Measurements from ENCODE around the gene PRKG1. TPM values are rescaled to one million over a fixed set of nuclear protein-coding genes. Genes with fewer than 3 reads are reported as not detected.
"Not testable (repeated sequence)": the region's sequence is repeated elsewhere in the genome, so short reads cannot be mapped to it uniquely, and the experiment has no call there.

Gene PRKG1
- total and polyA plus RNA-seq, 4 donors, result 26.2 to 199 (median 94.1) TPM

- Histone ChIP-seq H3K9me3 (ENCODE audit: control insufficient read depth, low read length) (no peaks in the 10 kb centered on the region), H3K4me3 (ENCODE audit: low read length in 2 of 2) (no peak overlapping the region), H3K36me3 (ENCODE audit: control insufficient read depth in 1 of 2, insufficient read depth in 2 of 2, low read length in 1 of 2) (no peaks in the 10 kb centered on the region), H3K4me1 (ENCODE audit: control insufficient read depth in 1 of 2, insufficient read depth in 2 of 2, low read length in 2 of 2) (peaks cover 2 to 3% of the 10 kb centered on the region in 2 donors), H3K27ac (ENCODE audit: low read depth in 1 of 2, low read length in 2 of 2) (no peak overlapping the region), H3K27me3 (ENCODE audit: control insufficient read depth in 1 of 2, insufficient read depth in 2 of 2, low read length in 1 of 2) (no peaks in the 10 kb centered on the region)
- WGBS, 2 donors, result 95% methylated on average over 1 of the region's 1 CpG
- DNase-seq (no peak), ATAC-seq (ENCODE audit: low FRiP score) (no peak)
- intact Hi-C loops (cut with DNase I), result no loop called here
Measured at GRCh38 chr10:51439645-51440044, 365.4 kb downstream of the PRKG1 start.

GRCh38 chr10:51445588-51445987 lies 371.3 kb downstream of the PRKG1 start:
- WGBS, 2 donors, result 70 to 79% methylated on average over 3 of the region's 3 CpGs
- Histone ChIP-seq H3K9me3 (ENCODE audit: control insufficient read depth, low read length) (no peaks in the 10 kb centered on the region), H3K36me3 (ENCODE audit: control insufficient read depth in 1 of 2, insufficient read depth in 2 of 2, low read length in 1 of 2) (no peaks in the 10 kb centered on the region), H3K27ac (ENCODE audit: low read depth in 1 of 2, low read length in 2 of 2) (no peak overlapping the region), H3K4me3 (ENCODE audit: low read length in 2 of 2) (no peak overlapping the region), H3K4me1 (ENCODE audit: control insufficient read depth in 1 of 2, insufficient read depth in 2 of 2, low read length in 2 of 2) (no peaks in the 10 kb centered on the region), H3K27me3 (ENCODE audit: control insufficient read depth in 1 of 2, insufficient read depth in 2 of 2, low read length in 1 of 2) (no peaks in the 10 kb centered on the region)
- intact Hi-C loops (cut with DNase I), result no loop called here
- ATAC-seq (ENCODE audit: low FRiP score) (no peak), DNase-seq (no peak)

DNA sequence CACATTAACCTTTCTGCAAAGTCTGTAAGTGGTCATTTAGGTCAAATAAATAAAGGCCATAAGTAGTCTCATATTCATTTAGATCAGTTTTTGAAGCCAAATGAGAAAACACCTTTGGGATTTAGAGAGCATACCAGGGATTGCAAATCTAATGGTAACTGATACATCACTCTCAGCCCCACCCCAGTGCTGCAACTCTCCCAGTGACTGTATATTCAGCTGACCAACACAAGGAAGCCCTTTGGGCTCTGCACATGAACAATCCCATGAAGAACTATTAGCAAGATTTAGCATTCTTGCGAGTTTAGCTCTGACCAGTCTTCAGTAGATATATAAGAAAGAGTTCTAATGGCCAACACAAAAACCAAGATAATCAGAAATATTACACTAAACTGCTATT lies 372.8 kb downstream of the PRKG1 start:
- ATAC-seq (ENCODE audit: low FRiP score), result no peak
- no peak overlapping the region for H3K27ac ChIP-seq (ENCODE audit: low read depth in 1 of 2, low read length in 2 of 2)
- no peaks in the 10 kb centered on the region for H3K9me3 ChIP-seq (ENCODE audit: control insufficient read depth, low read length)
- H3K4me3 ChIP-seq (ENCODE audit: low read length in 2 of 2), result no peak overlapping the region
- WGBS, 2 donors, result 97 to 100% methylated on average over 1 of the region's 1 CpG
- intact Hi-C loops (cut with DNase I), result no loop called here
- H3K4me1 ChIP-seq (ENCODE audit: control insufficient read depth in 1 of 2, insufficient read depth in 2 of 2, low read length in 2 of 2), result no peaks in the 10 kb centered on the region
- no peak for DNase-seq
- no peaks in the 10 kb centered on the region for H3K36me3 ChIP-seq (ENCODE audit: control insufficient read depth in 1 of 2, insufficient read depth in 2 of 2, low read length in 1 of 2)
- H3K27me3 ChIP-seq (ENCODE audit: control insufficient read depth in 1 of 2, insufficient read depth in 2 of 2, low read length in 1 of 2), result no peaks in the 10 kb centered on the region

GRCh38 chr10:51455762-51456161 lies 381.5 kb downstream of the PRKG1 start:
- H3K27me3 ChIP-seq (ENCODE audit: control insufficient read depth in 1 of 2, insufficient read depth in 2 of 2, low read length in 1 of 2); DNase-seq: not testable (repeated sequence)

DNA sequence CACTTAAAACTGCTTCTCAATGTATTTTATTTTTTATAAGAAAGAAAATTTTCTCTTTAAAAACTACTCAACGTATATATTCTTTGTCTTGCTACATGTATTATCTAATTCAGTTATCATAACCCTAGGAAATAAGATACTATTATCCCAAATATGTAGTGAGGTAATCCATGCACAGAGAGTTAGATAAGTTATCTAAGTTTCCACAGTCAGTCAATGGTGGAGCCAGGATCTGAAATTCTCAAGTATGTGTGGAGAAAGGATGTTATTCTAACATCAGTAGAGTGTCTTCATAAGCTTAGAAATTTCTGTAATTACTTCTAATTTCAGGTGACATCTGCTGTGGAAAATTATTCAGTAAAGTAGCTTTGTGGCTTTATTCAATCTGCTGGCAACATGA lies 385.2 kb downstream of the PRKG1 start:
- peaks cover 2 to 9% of the 10 kb centered on the region in 2 donors for H3K4me1 ChIP-seq (ENCODE audit: control insufficient read depth in 1 of 2, insufficient read depth in 2 of 2, low read length in 2 of 2)
- no peaks in the 10 kb centered on the region for H3K36me3 ChIP-seq (ENCODE audit: control insufficient read depth in 1 of 2, insufficient read depth in 2 of 2, low read length in 1 of 2)
- intact Hi-C loops (cut with DNase I), result no loop called here
- no peak for ATAC-seq (ENCODE audit: low FRiP score)
- H3K27me3 ChIP-seq (ENCODE audit: control insufficient read depth in 1 of 2, insufficient read depth in 2 of 2, low read length in 1 of 2), result no peaks in the 10 kb centered on the region
- H3K4me3 ChIP-seq (ENCODE audit: low read length in 2 of 2), result no peak overlapping the region
- 22 to 37% methylated on average over 1 of the region's 1 CpG for WGBS, 2 donors
- no peak for DNase-seq
- H3K27ac ChIP-seq (ENCODE audit: low read depth in 1 of 2, low read length in 2 of 2), result no peak overlapping the region
- H3K9me3 ChIP-seq (ENCODE audit: control insufficient read depth, low read length), result no peaks in the 10 kb centered on the region

More at GRCh38 chr10:51455762-51456161, 381.5 kb downstream of the PRKG1 start:
- H3K4me1 ChIP-seq (ENCODE audit: control insufficient read depth in 1 of 2, insufficient read depth in 2 of 2, low read length in 2 of 2); H3K27ac ChIP-seq (ENCODE audit: low read depth in 1 of 2, low read length in 2 of 2); H3K9me3 ChIP-seq (ENCODE audit: control insufficient read depth, low read length); ATAC-seq (ENCODE audit: low FRiP score); H3K4me3 ChIP-seq (ENCODE audit: low read length in 2 of 2); H3K36me3 ChIP-seq (ENCODE audit: control insufficient read depth in 1 of 2, insufficient read depth in 2 of 2, low read length in 1 of 2); intact Hi-C loops (cut with DNase I): not testable (repeated sequence)
- 92 to 95% methylated on average over 3 of the region's 3 CpGs for WGBS, 2 donors

DNA sequence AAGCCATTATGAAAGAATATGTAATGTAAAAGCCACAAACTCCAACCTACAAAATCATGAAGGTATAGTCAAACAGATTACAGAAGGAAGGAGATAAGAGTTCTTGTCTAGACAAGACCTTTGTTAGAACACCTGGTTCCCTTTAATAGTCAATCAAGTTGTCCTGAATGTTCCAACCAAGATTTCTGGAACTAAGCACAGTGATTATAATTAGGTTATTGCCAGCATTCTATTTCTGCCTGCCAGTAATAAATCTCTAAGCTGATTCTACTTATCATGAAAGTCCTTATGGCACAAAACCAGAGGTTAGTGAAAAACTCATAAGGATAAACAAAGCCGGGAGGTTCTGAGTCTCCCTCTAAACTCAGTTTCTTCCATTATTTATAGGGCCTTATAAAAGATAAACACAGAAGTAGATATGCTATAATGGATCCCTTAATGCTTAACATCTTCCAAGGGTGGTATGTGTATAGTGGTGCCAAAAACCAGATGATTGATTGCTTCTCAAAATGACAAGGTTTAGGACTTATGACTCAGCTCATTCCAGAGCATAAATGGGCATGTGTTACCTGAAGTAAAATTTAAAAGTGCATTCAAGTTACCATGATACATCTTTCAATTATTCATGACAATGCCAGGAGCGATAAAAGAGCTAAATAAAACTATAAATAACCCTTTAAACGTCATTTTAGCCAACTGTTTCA lies 387.9 kb downstream of the PRKG1 start:
- Histone ChIP-seq H3K4me3 (ENCODE audit: low read length in 2 of 2) (no peak overlapping the region), H3K27ac (ENCODE audit: low read depth in 1 of 2, low read length in 2 of 2) (peak overlapping the region in 1 of 2 donors; percentile 12), H3K36me3 (ENCODE audit: control insufficient read depth in 1 of 2, insufficient read depth in 2 of 2, low read length in 1 of 2) (no peaks in the 10 kb centered on the region), H3K4me1 (ENCODE audit: control insufficient read depth in 1 of 2, insufficient read depth in 2 of 2, low read length in 2 of 2) (peaks cover 2 to 9% of the 10 kb centered on the region in 2 donors), H3K9me3 (ENCODE audit: control insufficient read depth, low read length) (no peaks in the 10 kb centered on the region), H3K27me3 (ENCODE audit: control insufficient read depth in 1 of 2, insufficient read depth in 2 of 2, low read length in 1 of 2) (no peaks in the 10 kb centered on the region)
- ATAC-seq (ENCODE audit: low FRiP score) (no peak), DNase-seq (no peak)
- 3 to 5% methylated on average over 3 of the region's 3 CpGs for WGBS, 2 donors
- intact Hi-C loops (cut with DNase I), result no loop called here

DNA sequence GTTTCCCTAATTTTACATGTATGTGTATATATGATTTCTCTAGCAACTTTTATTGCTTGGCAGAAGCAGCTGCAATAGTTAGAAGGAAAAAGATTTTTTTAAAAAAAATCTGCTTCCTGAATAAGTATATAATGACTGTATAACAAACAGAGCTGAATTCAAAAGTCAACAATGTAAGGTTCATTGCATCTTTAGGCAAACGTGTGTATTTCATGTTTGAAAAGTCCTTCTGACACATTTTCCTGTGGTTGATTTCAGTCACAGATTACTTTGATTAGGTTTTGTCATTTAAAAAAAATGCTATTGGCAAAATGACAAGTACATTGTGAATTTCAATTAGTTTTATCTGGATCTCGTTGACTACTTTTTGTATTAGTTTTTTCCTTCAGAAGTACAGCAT lies 394.1 kb downstream of the PRKG1 start:
- DNase-seq (no peak), ATAC-seq (ENCODE audit: low FRiP score) (no peak)
- no peaks in the 10 kb centered on the region for H3K27me3 ChIP-seq (ENCODE audit: control insufficient read depth in 1 of 2, insufficient read depth in 2 of 2, low read length in 1 of 2)
- peaks cover 0 to 3% of the 10 kb centered on the region in 2 donors for H3K4me1 ChIP-seq (ENCODE audit: control insufficient read depth in 1 of 2, insufficient read depth in 2 of 2, low read length in 2 of 2)
- 59 to 71% methylated on average over 2 of the region's 2 CpGs for WGBS, 2 donors
- intact Hi-C loops (cut with DNase I), result no loop called here
- H3K27ac ChIP-seq (ENCODE audit: low read depth in 1 of 2, low read length in 2 of 2), result no peak overlapping the region
- no peaks in the 10 kb centered on the region for H3K36me3 ChIP-seq (ENCODE audit: control insufficient read depth in 1 of 2, insufficient read depth in 2 of 2, low read length in 1 of 2)
- no peak overlapping the region for H3K4me3 ChIP-seq (ENCODE audit: low read length in 2 of 2)
- H3K9me3 ChIP-seq (ENCODE audit: control insufficient read depth, low read length), result no peaks in the 10 kb centered on the region

- Histone ChIP-seq H3K4me3 (ENCODE audit: low read length in 2 of 2) (no peak overlapping the region), H3K27ac (ENCODE audit: low read depth in 1 of 2, low read length in 2 of 2) (no peak overlapping the region), H3K9me3 (ENCODE audit: control insufficient read depth, low read length) (no peaks in the 10 kb centered on the region), H3K27me3 (ENCODE audit: control insufficient read depth in 1 of 2, insufficient read depth in 2 of 2, low read length in 1 of 2) (no peaks in the 10 kb centered on the region), H3K36me3 (ENCODE audit: control insufficient read depth in 1 of 2, insufficient read depth in 2 of 2, low read length in 1 of 2) (no peaks in the 10 kb centered on the region), H3K4me1 (ENCODE audit: control insufficient read depth in 1 of 2, insufficient read depth in 2 of 2, low read length in 2 of 2) (peaks cover 0 to under 1% of the 10 kb centered on the region in 2 donors)
- 82 to 83% methylated on average over 2 of the region's 2 CpGs for WGBS, 2 donors
- no peak for ATAC-seq (ENCODE audit: low FRiP score)
- intact Hi-C loops (cut with DNase I), result no loop called here
- no peak for DNase-seq
Measured at GRCh38 chr10:51469686-51470085, 395.4 kb downstream of the PRKG1 start.

DNA sequence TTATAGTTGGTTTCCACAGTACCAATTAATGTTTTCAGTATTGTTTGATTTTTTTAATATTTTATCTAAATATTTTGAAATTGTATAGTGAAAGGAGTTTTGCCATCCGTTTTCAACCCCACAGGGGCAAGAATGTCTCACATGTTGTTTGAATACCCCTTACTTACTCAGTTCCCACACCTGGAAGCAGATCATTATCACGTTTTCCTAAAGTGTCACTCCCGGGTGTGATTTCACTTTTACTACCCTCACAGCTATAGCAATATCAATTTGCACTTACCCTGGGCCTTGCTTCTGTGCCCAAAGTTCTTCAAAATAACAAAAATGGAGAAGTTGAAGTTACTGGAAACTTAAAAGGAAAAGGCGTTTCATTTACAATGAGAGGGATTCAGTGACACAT lies 397.0 kb downstream of the PRKG1 start:
- 77 to 82% methylated on average over 4 of the region's 4 CpGs for WGBS, 2 donors
- H3K9me3 ChIP-seq (ENCODE audit: control insufficient read depth, low read length), result no peaks in the 10 kb centered on the region
- DNase-seq, result no peak
- peaks cover 0 to 6% of the 10 kb centered on the region in 2 donors for H3K4me1 ChIP-seq (ENCODE audit: control insufficient read depth in 1 of 2, insufficient read depth in 2 of 2, low read length in 2 of 2)
- no peak for ATAC-seq (ENCODE audit: low FRiP score)
- intact Hi-C loops (cut with DNase I), result no loop called here
- no peaks in the 10 kb centered on the region for H3K36me3 ChIP-seq (ENCODE audit: control insufficient read depth in 1 of 2, insufficient read depth in 2 of 2, low read length in 1 of 2)
- no peak overlapping the region for H3K4me3 ChIP-seq (ENCODE audit: low read length in 2 of 2)
- H3K27ac ChIP-seq (ENCODE audit: low read depth in 1 of 2, low read length in 2 of 2), result no peak overlapping the region
- no peaks in the 10 kb centered on the region for H3K27me3 ChIP-seq (ENCODE audit: control insufficient read depth in 1 of 2, insufficient read depth in 2 of 2, low read length in 1 of 2)
